ENCODE measurements around the gene INO80D.
"Not testable (repeated sequence)": the region's sequence is repeated elsewhere in the genome, so short reads cannot be mapped to it uniquely, and the experiment has no call there.

Gene INO80D

GRCh38 chr2:206085742-206086445 lies at the start of gene INO80D:
TSS of gene INO80D (minus strand) at chr2:206086174. CDS start at chr2:206063016, 23,158 bp downstream.
- peak; percentile 86 for DNase-seq (ENCODE audit: low spot score)

- DNase-seq (ENCODE audit: low spot score) = no peak
These were observed 41.7 kb upstream of the INO80D start for GRCh38 chr2:206127656-206128055.

- no peak for DNase-seq (ENCODE audit: low spot score)
These were observed 39.9 kb upstream of the INO80D start for GRCh38 chr2:206125901-206126300.

- not testable (repeated sequence) for DNase-seq (ENCODE audit: low spot score)
These were observed 36.6 kb upstream of the INO80D start for GRCh38 chr2:206122569-206122968.

- no peak for DNase-seq (ENCODE audit: low spot score)
These were observed 30.3 kb upstream of the INO80D start for GRCh38 chr2:206116278-206116677.

- DNase-seq (ENCODE audit: low spot score) = no peak
These were observed 29.1 kb upstream of the INO80D start for GRCh38 chr2:206115026-206115578.

- no peak for DNase-seq (ENCODE audit: low spot score)
These were observed 27.0 kb upstream of the INO80D start for GRCh38 chr2:206112846-206113547.

GRCh38 chr2:206112108-206112507 lies 26.1 kb upstream of the INO80D start:
- no peak for DNase-seq (ENCODE audit: low spot score)

GRCh38 chr2:206108713-206109112 lies 22.7 kb upstream of the INO80D start:
- DNase-seq (ENCODE audit: low spot score) = no peak

GRCh38 chr2:206105541-206105940 lies 19.6 kb upstream of the INO80D start:
- DNase-seq (ENCODE audit: low spot score) = no peak

- no peak for DNase-seq (ENCODE audit: low spot score)
These were observed 19.1 kb upstream of the INO80D start for GRCh38 chr2:206105038-206105437.

- not testable (repeated sequence) for DNase-seq (ENCODE audit: low spot score)
These were observed 12.9 kb upstream of the INO80D start for GRCh38 chr2:206098872-206099271.

GRCh38 chr2:206098471-206098870 lies 12.5 kb upstream of the INO80D start:
- DNase-seq (ENCODE audit: low spot score) = no peak

- DNase-seq (ENCODE audit: low spot score) = no peak
These were observed 10.9 kb upstream of the INO80D start for GRCh38 chr2:206096876-206097275.

GRCh38 chr2:206095536-206096332 lies 9.8 kb upstream of the INO80D start:
- DNase-seq (ENCODE audit: low spot score) = no peak

GRCh38 chr2:206092297-206092696 lies 6.3 kb upstream of the INO80D start:
- DNase-seq (ENCODE audit: low spot score) = no peak

GRCh38 chr2:206088248-206088647 lies 2.3 kb upstream of the INO80D start:
- no peak for DNase-seq (ENCODE audit: low spot score)

- DNase-seq (ENCODE audit: low spot score) = no peak
These were observed 859 bp upstream of the INO80D start for GRCh38 chr2:206086716-206087350.

- peak; percentile 22 for DNase-seq (ENCODE audit: low spot score)
These were observed 868 bp downstream of the INO80D start for GRCh38 chr2:206084870-206085741.

- peak; percentile 15 for DNase-seq (ENCODE audit: low spot score)
These were observed 1.5 kb downstream of the INO80D start for GRCh38 chr2:206084439-206084869.
